Ovary (tissue), 9 donors: ENCODE results near the gene HTRA3. TPM values are rescaled to one million over a fixed set of nuclear protein-coding genes. Genes with fewer than 3 reads are reported as not detected.

ENCODE experiments used
- DNase-seq, 5 donors: peaks; one replicate each; pipeline ENCODE4 v3.0.0-alpha.2; 2019 to 2020
- H3K27ac ChIP-seq, 2 donors: fragments of 200-600 bp; one replicate each; pipeline versions ENCODE4 v1.5.1 to v1.8.0; 2019 to 2022
- H3K27me3 ChIP-seq: fragments of 200-600 bp; one replicate; pipeline ENCODE4 v1.8.0; 2022
- H3K36me3 ChIP-seq: fragments of 200-600 bp; sonication (generic); one replicate; pipeline ENCODE4 v1.5.1; 2019
- H3K4me1 ChIP-seq: one replicate; pipeline ENCODE4 v1.8.1; 2013; ENCODE audit warnings: mild to moderate bottlenecking, moderate library complexity; ENCODE audit not compliant: insufficient read depth
- H3K4me3 ChIP-seq: fragments of 200-600 bp; sonication (generic); one replicate; pipeline ENCODE4 v1.5.1; 2017
- H3K9me3 ChIP-seq, 2 donors: fragments of 200-600 bp in 1 of 2; sonication (generic) in 1 of 2; one replicate each; pipeline versions ENCODE4 v1.5.1 to v1.8.1; 2013 to 2019; ENCODE audit warnings: mild to moderate bottlenecking in 1 of 2, moderate library complexity in 1 of 2
- EP300 ChIP-seq: sonication (generic); formaldehyde crosslinking; IDR thresholded peaks from one replicate; pipeline ENCODE4 v1.6.1; 2017; ENCODE audit warnings: antibody characterized with exemption
- POLR2A ChIP-seq: fragments of 450-650 bp; IDR thresholded peaks from one replicate; pipeline ENCODE4 v1.6.1; 2017; ENCODE audit warnings: antibody characterized with exemption, mild to moderate bottlenecking, moderate library complexity
- WGBS, 3 donors: extraction: QIAGEN DNeasy Blood & Tissue Kit in 1 of 3; methylation state at CpG; one replicate each; pipeline versions ENCODE4 v1.1.5 to v1.1.7; 2013 to 2017; 5-methylcytosine and 5-hydroxymethylcytosine counted together
- intact Hi-C, 4 donors: fragments of 100-400 bp; cut with DNase I; formaldehyde crosslinking; loops; one replicate each; pipeline versions ENCODE4 v1.11.0 to v1.15.1; 2022 to 2023
- polyA plus RNA-seq, 2 donors: library from polyadenylated mRNA; stranded (reverse); fragments of 200-250 nt in 1 of 2; fragments of 350-450 nt in 1 of 2; fragmentation: Illumina TruSeq in 1 of 2; extraction: RNeasy Lipid Tissue Mini Kit (QIAGEN cat#74804) in 1 of 2; gene quantifications; one replicate each; pipeline ENCODE4 v1.2.3, GENCODE V29; 2013 to 2014
- total RNA-seq, 7 donors: library from RNA; depleted of rRNA in 2 of 7; stranded (reverse); fragments of >200 nt in 2 of 7; fragmentation: NEBNext Ultra II Directional in 3 of 7; extraction: Animal tissue kit (Norgen Biotek cat#: 25700) in 3 of 7; gene quantifications; one replicate each; pipeline versions ENCODE4 v1.1.0 to v1.2.4, GENCODE V29; 2016 to 2023
- TF ChIP-seq, protein P1 (sequence below), 3 donors: fragments of 450-650 bp in 2 of 3; fragments of 200-600 bp in 1 of 3; IDR thresholded peaks; one replicate each; pipeline versions ENCODE4 v1.5.1 to v1.8.0; 2016 to 2022; ENCODE audit warnings: antibody characterized with exemption in 3 of 3, mild to moderate bottlenecking in 1 of 3
- donor health status: DM: no; HTN: no; CAD: no; lungs with moderate emphysema.
- donor health status: DM: no; HTN: no; CAD: no.
- donor health status: Bipolar disorder and iron deficiency.
- donor health status: DM: yes; HTN: yes; CAD: no.
- donor health status: DM: no; HTN: no; CAD: no.
- donor health status: DM: yes; HTN: yes; CAD: no.

Gene HTRA3
- total and polyA plus RNA-seq, 9 donors: 36.2 to 163 (median 64.7) TPM

GRCh38 chr4:8222609-8223388 is 46.8 kb upstream of the HTRA3 start:
- no peak overlapping the region for H3K4me3 ChIP-seq
- H3K4me1 ChIP-seq: peaks cover 5% of the 10 kb centered on the region
- no peaks in the 10 kb centered on the region for H3K36me3 ChIP-seq
- no peaks in the 10 kb centered on the region for H3K27me3 ChIP-seq
- 90 to 95% (median 94%) methylated on average over 15 of the region's 15 CpGs for WGBS, 3 donors
- no peak overlapping the region for H3K27ac ChIP-seq
- intact Hi-C loops: no loop called here
- H3K9me3 ChIP-seq: no peaks in the 10 kb centered on the region
- TF ChIP-seq, protein P1, sequence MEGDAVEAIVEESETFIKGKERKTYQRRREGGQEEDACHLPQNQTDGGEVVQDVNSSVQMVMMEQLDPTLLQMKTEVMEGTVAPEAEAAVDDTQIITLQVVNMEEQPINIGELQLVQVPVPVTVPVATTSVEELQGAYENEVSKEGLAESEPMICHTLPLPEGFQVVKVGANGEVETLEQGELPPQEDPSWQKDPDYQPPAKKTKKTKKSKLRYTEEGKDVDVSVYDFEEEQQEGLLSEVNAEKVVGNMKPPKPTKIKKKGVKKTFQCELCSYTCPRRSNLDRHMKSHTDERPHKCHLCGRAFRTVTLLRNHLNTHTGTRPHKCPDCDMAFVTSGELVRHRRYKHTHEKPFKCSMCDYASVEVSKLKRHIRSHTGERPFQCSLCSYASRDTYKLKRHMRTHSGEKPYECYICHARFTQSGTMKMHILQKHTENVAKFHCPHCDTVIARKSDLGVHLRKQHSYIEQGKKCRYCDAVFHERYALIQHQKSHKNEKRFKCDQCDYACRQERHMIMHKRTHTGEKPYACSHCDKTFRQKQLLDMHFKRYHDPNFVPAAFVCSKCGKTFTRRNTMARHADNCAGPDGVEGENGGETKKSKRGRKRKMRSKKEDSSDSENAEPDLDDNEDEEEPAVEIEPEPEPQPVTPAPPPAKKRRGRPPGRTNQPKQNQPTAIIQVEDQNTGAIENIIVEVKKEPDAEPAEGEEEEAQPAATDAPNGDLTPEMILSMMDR (IDR thresholded peaks at IDR 0.05): no peak
- TF ChIP-seq POLR2A (no peak), EP300 (no peak)
- no peak for DNase-seq

DNA sequence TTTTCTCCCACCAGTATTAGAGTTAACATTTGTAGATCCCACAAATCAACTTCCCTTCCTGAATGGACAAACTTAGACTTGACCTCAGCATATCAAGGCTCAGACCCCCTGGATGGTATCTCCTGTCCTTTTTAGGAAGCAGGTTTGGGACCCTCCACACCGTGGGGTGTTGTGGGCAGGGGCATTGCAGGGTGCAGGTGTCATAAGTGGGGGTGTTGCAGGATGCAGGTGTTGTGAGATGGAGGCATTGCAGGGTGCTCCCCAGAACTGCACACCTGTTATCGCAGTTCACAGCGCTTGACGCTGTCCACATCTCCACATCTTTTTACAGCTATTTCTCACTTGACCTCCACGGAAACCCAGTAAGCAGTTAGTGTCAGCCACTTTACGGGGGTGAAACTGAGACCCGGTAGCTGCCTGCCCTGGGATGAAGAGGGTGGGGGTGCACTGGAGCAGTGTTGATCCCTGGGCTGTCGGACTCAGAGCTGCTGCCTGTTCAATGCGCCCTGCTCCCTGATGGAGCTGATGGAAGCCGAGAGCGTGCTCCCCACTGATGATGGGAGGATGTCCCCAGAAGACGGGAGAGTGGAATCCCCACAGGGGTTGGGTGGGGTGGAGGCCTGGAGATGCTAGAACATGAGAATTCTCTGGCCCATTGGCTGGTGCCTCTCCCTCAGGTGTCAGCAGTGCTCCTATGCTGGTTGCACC is 45.1 kb upstream of the HTRA3 start:
- H3K27ac ChIP-seq: no peak overlapping the region
- H3K27me3 ChIP-seq: no peaks in the 10 kb centered on the region
- no peaks in the 10 kb centered on the region for H3K9me3 ChIP-seq
- no peak overlapping the region for H3K4me3 ChIP-seq
- DNase-seq: no peak
- H3K36me3 ChIP-seq: no peaks in the 10 kb centered on the region
- intact Hi-C loops: no loop called here
- TF ChIP-seq, protein P1 (IDR thresholded peaks at IDR 0.05): no peak
- TF ChIP-seq POLR2A: no peak
- TF ChIP-seq EP300: no peak
- 90 to 95% (median 92%) methylated on average over 12 of the region's 12 CpGs for WGBS, 3 donors
- peaks cover 12% of the 10 kb centered on the region for H3K4me1 ChIP-seq

GRCh38 chr4:8224975-8225625 is 44.5 kb upstream of the HTRA3 start:
- H3K9me3 ChIP-seq: no peaks in the 10 kb centered on the region
- no peak for DNase-seq
- TF ChIP-seq POLR2A: no peak
- TF ChIP-seq EP300: no peak
- TF ChIP-seq, protein P1 (IDR thresholded peaks at IDR 0.05): no peak
- H3K4me1 ChIP-seq: peaks cover 12% of the 10 kb centered on the region
- H3K4me3 ChIP-seq: no peak overlapping the region
- no peaks in the 10 kb centered on the region for H3K27me3 ChIP-seq
- intact Hi-C loops: no loop called here
- 79 to 96% (median 86%) methylated on average over 12 of the region's 12 CpGs for WGBS, 3 donors
- no peak overlapping the region for H3K27ac ChIP-seq
- no peaks in the 10 kb centered on the region for H3K36me3 ChIP-seq

GRCh38 chr4:8225706-8226443 is 43.7 kb upstream of the HTRA3 start:
- no peaks in the 10 kb centered on the region for H3K27me3 ChIP-seq

More at GRCh38 chr4:8225706-8226443, 43.7 kb upstream of the HTRA3 start:
- TF ChIP-seq EP300: no peak
- TF ChIP-seq, protein P1 (IDR thresholded peaks at IDR 0.05): no peak
- no peak for TF ChIP-seq POLR2A
- H3K4me1 ChIP-seq: peaks cover 12% of the 10 kb centered on the region
- H3K9me3 ChIP-seq: no peaks in the 10 kb centered on the region
- DNase-seq: no peak
- no peak overlapping the region for H3K27ac ChIP-seq
- intact Hi-C loops: no loop called here
- H3K4me3 ChIP-seq: no peak overlapping the region
- no peaks in the 10 kb centered on the region for H3K36me3 ChIP-seq
- WGBS, 3 donors: 19 to 37% (median 25%) methylated on average over 10 of the region's 10 CpGs
